Liver (tissue), 9 donors: Measurements from ENCODE around the gene TBC1D22B. TPM values are rescaled to one million over a fixed set of nuclear protein-coding genes. Genes with fewer than 3 reads are reported as not detected.

ENCODE experiments used
- DNase-seq: peaks from one replicate; pipeline ENCODE4 v3.0.0-alpha.2; 2017; ENCODE audit warnings: low spot score
- H3K27ac ChIP-seq, 2 donors: one replicate each; pipeline ENCODE4 v1.7.0; 2013; ENCODE audit warnings: inconsistent platforms in 2 of 2, low read length in 2 of 2, control low read depth in 1 of 2, low read depth in 1 of 2, mild to moderate bottlenecking in 1 of 2
- H3K27me3 ChIP-seq, 4 donors: one replicate each; pipeline versions ENCODE4 v1.6.1 to v1.7.0; 2013; ENCODE audit warnings: low read length in 3 of 4, inconsistent platforms in 1 of 4, mild to moderate bottlenecking in 1 of 4, moderate library complexity in 1 of 4; ENCODE audit not compliant: control insufficient read depth in 4 of 4, insufficient read depth in 4 of 4
- H3K36me3 ChIP-seq, 4 donors: one replicate each; pipeline versions ENCODE4 v1.6.1 to v1.7.0; 2013; ENCODE audit warnings: low read length in 3 of 4, mild to moderate bottlenecking in 3 of 4, low read depth in 1 of 4, moderate library complexity in 1 of 4; ENCODE audit not compliant: control insufficient read depth in 4 of 4, insufficient read depth in 3 of 4
- H3K4me1 ChIP-seq, 4 donors: one replicate each; pipeline versions ENCODE4 v1.6.1 to v1.7.0; 2013; ENCODE audit warnings: low read length in 3 of 4, mild to moderate bottlenecking in 3 of 4, moderate library complexity in 1 of 4; ENCODE audit not compliant: control insufficient read depth in 4 of 4, insufficient read depth in 4 of 4
- H3K4me3 ChIP-seq, 3 donors: one replicate each; pipeline versions ENCODE4 v1.6.1 to v1.7.0; 2013; ENCODE audit warnings: low read length in 3 of 3, control low read depth in 1 of 3, low read depth in 1 of 3, mild to moderate bottlenecking in 1 of 3
- H3K9ac ChIP-seq, 2 donors: one replicate each; pipeline ENCODE4 v1.7.0; 2013; ENCODE audit warnings: low read length in 2 of 2, mild to moderate bottlenecking in 2 of 2, moderate library complexity in 2 of 2, control low read depth in 1 of 2, low read depth in 1 of 2
- H3K9me3 ChIP-seq, 4 donors: one replicate each; pipeline versions ENCODE4 v1.6.1 to v1.7.0; 2013; ENCODE audit warnings: low read length in 3 of 4; ENCODE audit not compliant: control insufficient read depth in 4 of 4
- FOXA1 ChIP-seq: IDR thresholded peaks from 2 replicates; pipeline ENCODE4 v1.6.1; 2016; ENCODE audit warnings: antibody characterized with exemption
- FOXA2 ChIP-seq: IDR thresholded peaks from 2 replicates; pipeline ENCODE4 v1.6.1; 2016; ENCODE audit warnings: antibody characterized with exemption
- HNF4A ChIP-seq, 2 donors: conservative IDR thresholded peaks; 2 replicates each; pipeline ENCODE4 v1.6.1; 2016; ENCODE audit warnings: antibody characterized with exemption in 2 of 2, mild to moderate bottlenecking in 2 of 2
- HNF4G ChIP-seq: IDR thresholded peaks from 2 replicates; pipeline ENCODE4 v1.6.1; 2016; ENCODE audit warnings: antibody characterized with exemption
- NR2F2 ChIP-seq: IDR thresholded peaks from 2 replicates; pipeline ENCODE4 v1.6.1; 2016; ENCODE audit warnings: antibody characterized with exemption
- RXRA ChIP-seq, 2 donors: IDR thresholded peaks; 2 replicates each; pipeline ENCODE4 v1.6.1; 2017 to 2018; ENCODE audit warnings: antibody characterized with exemption in 2 of 2, mild to moderate bottlenecking in 1 of 2
- WGBS: extraction: QIAGEN DNeasy Blood & Tissue Kit; methylation state at CpG from one replicate; pipeline ENCODE4 v1.1.7; 2013; 5-methylcytosine and 5-hydroxymethylcytosine counted together
- polyA plus RNA-seq, 2 donors: library from polyadenylated mRNA; stranded (reverse) in 1 of 2; unstranded in 1 of 2; fragments of 200-250 nt in 1 of 2; fragments of >200 nt in 1 of 2; fragmentation: Nextera tagmentation in 1 of 2; extraction: Ambion mirVana in 1 of 2; gene quantifications; one replicate each; pipeline versions ENCODE4 v1.2.1 to v1.2.3, GENCODE V29; 2013 to 2015
- total RNA-seq, 2 donors: library from RNA; depleted of rRNA; stranded (reverse); fragments of >200 nt; gene quantifications; one replicate each; pipeline ENCODE4 v1.2.3, GENCODE V29; 2014
- TF ChIP-seq, protein P1 (sequence below): fragments of 150-350 bp; IDR thresholded peaks from 2 replicates; pipeline ENCODE4 v1.5.1; 2017; ENCODE audit warnings: improper control_type of control experiment, low read depth, low read length; ENCODE audit not compliant: missing input control
- TF ChIP-seq, protein P2 (sequence below): IDR thresholded peaks from 2 replicates; pipeline ENCODE4 v1.6.1; 2016; ENCODE audit warnings: antibody characterized with exemption, mild to moderate bottlenecking
- TF ChIP-seq, protein P3 (sequence below): IDR thresholded peaks from 2 replicates; pipeline ENCODE4 v1.6.1; 2016; ENCODE audit warnings: antibody characterized with exemption
- donor health status: healthy.
- donor health status: healthy.
- donor health status: healthy.
- donor health status: healthy.
- donor health status: healthy.

TBC1D22B gene
- total and polyA plus RNA-seq, 4 donors, result 1.4 to 10.7 (median 1.9) TPM

DNA sequence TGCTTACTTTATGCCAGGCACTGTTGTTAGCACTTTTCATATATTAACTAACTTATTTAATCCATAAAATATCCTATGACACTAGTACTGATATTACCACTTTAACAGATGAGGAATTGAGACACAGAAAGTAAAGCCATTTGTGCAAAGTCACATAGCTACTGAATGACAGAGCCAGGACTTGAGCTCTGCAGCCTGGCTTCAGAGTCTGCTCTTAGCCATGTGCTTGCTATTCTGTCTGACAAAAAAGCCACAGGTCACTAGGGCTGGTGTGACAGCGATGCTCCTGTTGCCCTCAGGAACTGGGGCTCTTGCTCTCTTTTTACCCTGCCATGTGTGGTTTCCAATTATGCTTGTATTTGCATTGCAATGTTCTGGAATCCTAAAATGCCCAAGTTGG is 51.5 kb downstream of the TBC1D22B start:
- H3K4me1 ChIP-seq, result no peaks in the 10 kb centered on the region
- no peaks in the 10 kb centered on the region for H3K9me3 ChIP-seq
- H3K36me3 ChIP-seq, result peaks cover 0 to 16% (median 6%) of the 10 kb centered on the region in 4 donors
- TF ChIP-seq FOXA2, result no peak
- TF ChIP-seq HNF4A (conservative IDR thresholded peaks at IDR 0.05), result no peak
- TF ChIP-seq, protein P1, sequence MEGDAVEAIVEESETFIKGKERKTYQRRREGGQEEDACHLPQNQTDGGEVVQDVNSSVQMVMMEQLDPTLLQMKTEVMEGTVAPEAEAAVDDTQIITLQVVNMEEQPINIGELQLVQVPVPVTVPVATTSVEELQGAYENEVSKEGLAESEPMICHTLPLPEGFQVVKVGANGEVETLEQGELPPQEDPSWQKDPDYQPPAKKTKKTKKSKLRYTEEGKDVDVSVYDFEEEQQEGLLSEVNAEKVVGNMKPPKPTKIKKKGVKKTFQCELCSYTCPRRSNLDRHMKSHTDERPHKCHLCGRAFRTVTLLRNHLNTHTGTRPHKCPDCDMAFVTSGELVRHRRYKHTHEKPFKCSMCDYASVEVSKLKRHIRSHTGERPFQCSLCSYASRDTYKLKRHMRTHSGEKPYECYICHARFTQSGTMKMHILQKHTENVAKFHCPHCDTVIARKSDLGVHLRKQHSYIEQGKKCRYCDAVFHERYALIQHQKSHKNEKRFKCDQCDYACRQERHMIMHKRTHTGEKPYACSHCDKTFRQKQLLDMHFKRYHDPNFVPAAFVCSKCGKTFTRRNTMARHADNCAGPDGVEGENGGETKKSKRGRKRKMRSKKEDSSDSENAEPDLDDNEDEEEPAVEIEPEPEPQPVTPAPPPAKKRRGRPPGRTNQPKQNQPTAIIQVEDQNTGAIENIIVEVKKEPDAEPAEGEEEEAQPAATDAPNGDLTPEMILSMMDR, result no peak
- TF ChIP-seq NR2F2, result no peak
- TF ChIP-seq, protein P2, sequence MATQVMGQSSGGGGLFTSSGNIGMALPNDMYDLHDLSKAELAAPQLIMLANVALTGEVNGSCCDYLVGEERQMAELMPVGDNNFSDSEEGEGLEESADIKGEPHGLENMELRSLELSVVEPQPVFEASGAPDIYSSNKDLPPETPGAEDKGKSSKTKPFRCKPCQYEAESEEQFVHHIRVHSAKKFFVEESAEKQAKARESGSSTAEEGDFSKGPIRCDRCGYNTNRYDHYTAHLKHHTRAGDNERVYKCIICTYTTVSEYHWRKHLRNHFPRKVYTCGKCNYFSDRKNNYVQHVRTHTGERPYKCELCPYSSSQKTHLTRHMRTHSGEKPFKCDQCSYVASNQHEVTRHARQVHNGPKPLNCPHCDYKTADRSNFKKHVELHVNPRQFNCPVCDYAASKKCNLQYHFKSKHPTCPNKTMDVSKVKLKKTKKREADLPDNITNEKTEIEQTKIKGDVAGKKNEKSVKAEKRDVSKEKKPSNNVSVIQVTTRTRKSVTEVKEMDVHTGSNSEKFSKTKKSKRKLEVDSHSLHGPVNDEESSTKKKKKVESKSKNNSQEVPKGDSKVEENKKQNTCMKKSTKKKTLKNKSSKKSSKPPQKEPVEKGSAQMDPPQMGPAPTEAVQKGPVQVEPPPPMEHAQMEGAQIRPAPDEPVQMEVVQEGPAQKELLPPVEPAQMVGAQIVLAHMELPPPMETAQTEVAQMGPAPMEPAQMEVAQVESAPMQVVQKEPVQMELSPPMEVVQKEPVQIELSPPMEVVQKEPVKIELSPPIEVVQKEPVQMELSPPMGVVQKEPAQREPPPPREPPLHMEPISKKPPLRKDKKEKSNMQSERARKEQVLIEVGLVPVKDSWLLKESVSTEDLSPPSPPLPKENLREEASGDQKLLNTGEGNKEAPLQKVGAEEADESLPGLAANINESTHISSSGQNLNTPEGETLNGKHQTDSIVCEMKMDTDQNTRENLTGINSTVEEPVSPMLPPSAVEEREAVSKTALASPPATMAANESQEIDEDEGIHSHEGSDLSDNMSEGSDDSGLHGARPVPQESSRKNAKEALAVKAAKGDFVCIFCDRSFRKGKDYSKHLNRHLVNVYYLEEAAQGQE, result no peak
- TF ChIP-seq, protein P3, sequence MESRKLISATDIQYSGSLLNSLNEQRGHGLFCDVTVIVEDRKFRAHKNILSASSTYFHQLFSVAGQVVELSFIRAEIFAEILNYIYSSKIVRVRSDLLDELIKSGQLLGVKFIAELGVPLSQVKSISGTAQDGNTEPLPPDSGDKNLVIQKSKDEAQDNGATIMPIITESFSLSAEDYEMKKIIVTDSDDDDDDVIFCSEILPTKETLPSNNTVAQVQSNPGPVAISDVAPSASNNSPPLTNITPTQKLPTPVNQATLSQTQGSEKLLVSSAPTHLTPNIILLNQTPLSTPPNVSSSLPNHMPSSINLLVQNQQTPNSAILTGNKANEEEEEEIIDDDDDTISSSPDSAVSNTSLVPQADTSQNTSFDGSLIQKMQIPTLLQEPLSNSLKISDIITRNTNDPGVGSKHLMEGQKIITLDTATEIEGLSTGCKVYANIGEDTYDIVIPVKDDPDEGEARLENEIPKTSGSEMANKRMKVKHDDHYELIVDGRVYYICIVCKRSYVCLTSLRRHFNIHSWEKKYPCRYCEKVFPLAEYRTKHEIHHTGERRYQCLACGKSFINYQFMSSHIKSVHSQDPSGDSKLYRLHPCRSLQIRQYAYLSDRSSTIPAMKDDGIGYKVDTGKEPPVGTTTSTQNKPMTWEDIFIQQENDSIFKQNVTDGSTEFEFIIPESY, result no peak
- no peak for TF ChIP-seq HNF4G
- no peak for DNase-seq
- no peak overlapping the region for H3K9ac ChIP-seq
- 98% methylated on average over 1 of the region's 1 CpG for WGBS
- H3K27ac ChIP-seq, result no peak overlapping the region
- no peaks in the 10 kb centered on the region for H3K27me3 ChIP-seq
- no peak overlapping the region for H3K4me3 ChIP-seq

DNA sequence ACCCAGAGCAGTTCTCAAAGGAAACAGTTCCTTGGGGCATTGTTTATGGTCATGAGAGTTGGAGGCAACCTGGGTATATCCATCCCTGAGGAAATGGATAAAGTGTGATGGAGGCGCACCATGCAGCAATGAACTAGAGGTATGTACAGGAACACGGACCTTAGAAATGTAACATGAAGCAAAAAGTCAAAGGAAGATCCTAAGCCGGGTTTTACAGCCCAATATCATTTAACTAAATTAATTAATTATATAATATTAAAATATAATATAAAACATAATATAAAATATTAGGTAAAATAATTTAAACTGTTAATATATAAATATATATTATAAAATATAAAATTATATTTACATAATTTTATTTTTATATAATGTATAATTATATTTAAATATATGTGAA is 52.1 kb downstream of the TBC1D22B start:
- Histone ChIP-seq H3K9ac (no peak overlapping the region), H3K9me3 (no peaks in the 10 kb centered on the region), H3K4me1 (no peaks in the 10 kb centered on the region), H3K27ac (no peak overlapping the region), H3K36me3 (peaks cover 0 to 16% (median 6%) of the 10 kb centered on the region in 4 donors), H3K27me3 (no peaks in the 10 kb centered on the region), H3K4me3 (no peak overlapping the region)
- TF ChIP-seq RXRA (IDR thresholded peaks at IDR 0.05) (no peak), FOXA1 (no peak), NR2F2 (no peak)
- TF ChIP-seq, protein P1, result no peak
- TF ChIP-seq, protein P2, result no peak
- DNase-seq, result no peak
- WGBS, result 80% methylated on average over 3 of the region's 3 CpGs
